ENCODE measurements around the gene PRMT7. TPM values are rescaled to one million over a fixed set of nuclear protein-coding genes. Genes with fewer than 3 reads are reported as not detected.

Gene PRMT7
- polyA plus RNA-seq, 3 donors: 15.0 to 41.1 (median 15.2) TPM

GRCh38 chr16:68359398-68360191, 48.8 kb downstream of the PRMT7 start:
- Histone ChIP-seq H3K9me3 (replicated peaks in 1 of 2; ENCODE audit: control insufficient read depth in 1 of 2, insufficient read depth in 1 of 2, low read length in 2 of 2) (no peaks in the 10 kb centered on the region), H3K4me2 (replicated peaks; ENCODE audit: extremely low read depth, low read length, poor library complexity, severe bottlenecking) (no peak overlapping the region), H3K4me1 (ENCODE audit: control insufficient read depth in 1 of 2, insufficient read depth in 2 of 2, low read length in 2 of 2) (peaks cover 25 to 26% of the 10 kb centered on the region in 2 donors), H3K27ac (ENCODE audit: low read depth in 1 of 2, low read length in 2 of 2) (no peak overlapping the region), H4K20me1 (ENCODE audit: insufficient read depth, low read length) (no peaks in the 10 kb centered on the region), H3K79me2 (ENCODE audit: insufficient read depth, low read length) (no peaks in the 10 kb centered on the region), H2AFZ (ENCODE audit: insufficient read depth, low read depth, low read length, poor library complexity, severe bottlenecking) (no peak overlapping the region), H3K27me3 (ENCODE audit: control insufficient read depth in 2 of 2, insufficient read depth in 2 of 2, low read length in 2 of 2) (no peaks in the 10 kb centered on the region), H3K36me3 (replicated peaks in 1 of 2; ENCODE audit: control insufficient read depth in 1 of 2, insufficient read depth in 2 of 2, low read length in 2 of 2) (peaks cover 18 to 25% of the 10 kb centered on the region in 2 donors), H3K9ac (ENCODE audit: insufficient read depth, low read length, poor library complexity, severe bottlenecking) (no peak overlapping the region), H3K4me3 (replicated peaks in 1 of 3; ENCODE audit: low read depth in 2 of 3, low read length in 3 of 3) (no peak overlapping the region)
- intact Hi-C loops (cut with micrococcal nuclease): no loop called here
- 97% methylated on average over 23 of the region's 23 CpGs for WGBS (ENCODE audit: insufficient coverage)
- Mint-ChIP-seq H3K36me3 (peaks cover 34 to 39% of the 10 kb centered on the region in 2 donors), H3K9me3 (no peaks in the 10 kb centered on the region), H3K4me3 (no peak overlapping the region), H3K27ac (no peak overlapping the region), H3K4me1 (peaks cover 33% of the 10 kb centered on the region), H3K27me3 (ENCODE audit: low read depth in 3 of 3) (peaks cover 11 to 27% (median 12%) of the 10 kb centered on the region in 3 donors)
- no peak for DNase-seq
- TF ChIP-seq CTCF (IDR thresholded peaks at IDR 0.05): no peak

GRCh38 chr16:68360547-68360946, 49.7 kb downstream of the PRMT7 start:
- no peak overlapping the region for H2AFZ ChIP-seq (ENCODE audit: insufficient read depth, low read depth, low read length, poor library complexity, severe bottlenecking)
- peaks cover 32 to 33% of the 10 kb centered on the region in 2 donors for H3K4me1 ChIP-seq (ENCODE audit: control insufficient read depth in 1 of 2, insufficient read depth in 2 of 2, low read length in 2 of 2)
- no peak overlapping the region for H3K4me2 ChIP-seq (replicated peaks; ENCODE audit: extremely low read depth, low read length, poor library complexity, severe bottlenecking)
- no peaks in the 10 kb centered on the region for H3K79me2 ChIP-seq (ENCODE audit: insufficient read depth, low read length)
- no peaks in the 10 kb centered on the region for H4K20me1 ChIP-seq (ENCODE audit: insufficient read depth, low read length)
- no peaks in the 10 kb centered on the region for H3K9me3 Mint-ChIP-seq
- 91% methylated on average over 17 of the region's 18 CpGs for WGBS (ENCODE audit: insufficient coverage)
- peak overlapping the region in 1 of 7 donors; percentile 16 for H3K27ac Mint-ChIP-seq
- DNase-seq: no peak
- no peak overlapping the region for H3K9ac ChIP-seq (ENCODE audit: insufficient read depth, low read length, poor library complexity, severe bottlenecking)
- no peak overlapping the region for H3K27ac ChIP-seq (ENCODE audit: low read depth in 1 of 2, low read length in 2 of 2)
- intact Hi-C loops (cut with micrococcal nuclease): no loop called here
- H3K36me3 ChIP-seq (replicated peaks in 1 of 2; ENCODE audit: control insufficient read depth in 1 of 2, insufficient read depth in 2 of 2, low read length in 2 of 2): peaks cover 13 to 19% of the 10 kb centered on the region in 2 donors
- no peaks in the 10 kb centered on the region for H3K9me3 ChIP-seq (replicated peaks in 1 of 2; ENCODE audit: control insufficient read depth in 1 of 2, insufficient read depth in 1 of 2, low read length in 2 of 2)
- peaks cover 25 to 29% of the 10 kb centered on the region in 2 donors for H3K36me3 Mint-ChIP-seq
- no peak overlapping the region for H3K4me3 ChIP-seq (replicated peaks in 1 of 3; ENCODE audit: low read depth in 2 of 3, low read length in 3 of 3)
- H3K4me1 Mint-ChIP-seq: peaks cover 38% of the 10 kb centered on the region
- no peak overlapping the region for H3K4me3 Mint-ChIP-seq
- peaks cover 11 to 22% (median 16%) of the 10 kb centered on the region in 3 donors for H3K27me3 Mint-ChIP-seq (ENCODE audit: low read depth in 3 of 3)
- no peak for TF ChIP-seq CTCF (IDR thresholded peaks at IDR 0.05)
- H3K27me3 ChIP-seq (ENCODE audit: control insufficient read depth in 2 of 2, insufficient read depth in 2 of 2, low read length in 2 of 2): no peaks in the 10 kb centered on the region

All from CD14-positive monocyte (primary cell).